ENCODE data around the gene LRCOL1. TPM values are rescaled to one million over a fixed set of nuclear protein-coding genes. Genes with fewer than 3 reads are reported as not detected.

LRCOL1 gene
- total RNA-seq, 1 experiment from 2014 or later = not detected

- TF ChIP-seq POLR2AphosphoS5 (IDR thresholded peaks at IDR 0.05; ENCODE audit: low read depth, low read length) (no peak), SIN3A (IDR thresholded peaks at IDR 0.05; ENCODE audit: borderline replicate concordance, insufficient read depth, low read depth, low read length) (no peak), TCF7L2 (IDR thresholded peaks at IDR 0.05; ENCODE audit: low read depth, low read length) (no peak)
- TF ChIP-seq, protein P1, sequence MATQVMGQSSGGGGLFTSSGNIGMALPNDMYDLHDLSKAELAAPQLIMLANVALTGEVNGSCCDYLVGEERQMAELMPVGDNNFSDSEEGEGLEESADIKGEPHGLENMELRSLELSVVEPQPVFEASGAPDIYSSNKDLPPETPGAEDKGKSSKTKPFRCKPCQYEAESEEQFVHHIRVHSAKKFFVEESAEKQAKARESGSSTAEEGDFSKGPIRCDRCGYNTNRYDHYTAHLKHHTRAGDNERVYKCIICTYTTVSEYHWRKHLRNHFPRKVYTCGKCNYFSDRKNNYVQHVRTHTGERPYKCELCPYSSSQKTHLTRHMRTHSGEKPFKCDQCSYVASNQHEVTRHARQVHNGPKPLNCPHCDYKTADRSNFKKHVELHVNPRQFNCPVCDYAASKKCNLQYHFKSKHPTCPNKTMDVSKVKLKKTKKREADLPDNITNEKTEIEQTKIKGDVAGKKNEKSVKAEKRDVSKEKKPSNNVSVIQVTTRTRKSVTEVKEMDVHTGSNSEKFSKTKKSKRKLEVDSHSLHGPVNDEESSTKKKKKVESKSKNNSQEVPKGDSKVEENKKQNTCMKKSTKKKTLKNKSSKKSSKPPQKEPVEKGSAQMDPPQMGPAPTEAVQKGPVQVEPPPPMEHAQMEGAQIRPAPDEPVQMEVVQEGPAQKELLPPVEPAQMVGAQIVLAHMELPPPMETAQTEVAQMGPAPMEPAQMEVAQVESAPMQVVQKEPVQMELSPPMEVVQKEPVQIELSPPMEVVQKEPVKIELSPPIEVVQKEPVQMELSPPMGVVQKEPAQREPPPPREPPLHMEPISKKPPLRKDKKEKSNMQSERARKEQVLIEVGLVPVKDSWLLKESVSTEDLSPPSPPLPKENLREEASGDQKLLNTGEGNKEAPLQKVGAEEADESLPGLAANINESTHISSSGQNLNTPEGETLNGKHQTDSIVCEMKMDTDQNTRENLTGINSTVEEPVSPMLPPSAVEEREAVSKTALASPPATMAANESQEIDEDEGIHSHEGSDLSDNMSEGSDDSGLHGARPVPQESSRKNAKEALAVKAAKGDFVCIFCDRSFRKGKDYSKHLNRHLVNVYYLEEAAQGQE (IDR thresholded peaks at IDR 0.05; ENCODE audit: insufficient read depth in 1 of 2, low read depth in 2 of 2, low read length in 1 of 2) = no peak
- TF ChIP-seq, protein P2, sequence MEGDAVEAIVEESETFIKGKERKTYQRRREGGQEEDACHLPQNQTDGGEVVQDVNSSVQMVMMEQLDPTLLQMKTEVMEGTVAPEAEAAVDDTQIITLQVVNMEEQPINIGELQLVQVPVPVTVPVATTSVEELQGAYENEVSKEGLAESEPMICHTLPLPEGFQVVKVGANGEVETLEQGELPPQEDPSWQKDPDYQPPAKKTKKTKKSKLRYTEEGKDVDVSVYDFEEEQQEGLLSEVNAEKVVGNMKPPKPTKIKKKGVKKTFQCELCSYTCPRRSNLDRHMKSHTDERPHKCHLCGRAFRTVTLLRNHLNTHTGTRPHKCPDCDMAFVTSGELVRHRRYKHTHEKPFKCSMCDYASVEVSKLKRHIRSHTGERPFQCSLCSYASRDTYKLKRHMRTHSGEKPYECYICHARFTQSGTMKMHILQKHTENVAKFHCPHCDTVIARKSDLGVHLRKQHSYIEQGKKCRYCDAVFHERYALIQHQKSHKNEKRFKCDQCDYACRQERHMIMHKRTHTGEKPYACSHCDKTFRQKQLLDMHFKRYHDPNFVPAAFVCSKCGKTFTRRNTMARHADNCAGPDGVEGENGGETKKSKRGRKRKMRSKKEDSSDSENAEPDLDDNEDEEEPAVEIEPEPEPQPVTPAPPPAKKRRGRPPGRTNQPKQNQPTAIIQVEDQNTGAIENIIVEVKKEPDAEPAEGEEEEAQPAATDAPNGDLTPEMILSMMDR (IDR thresholded peaks at IDR 0.05) = no peak
- Histone ChIP-seq H3K4me3 (ENCODE audit: low read depth in 2 of 2, low read length in 2 of 2) (no peak overlapping the region), H3K27me3 (ENCODE audit: control insufficient read depth, insufficient read depth, low read length) (no peaks in the 10 kb centered on the region), H3K9me3 (ENCODE audit: control insufficient read depth, insufficient read depth, low read depth, low read length) (no peaks in the 10 kb centered on the region), H3K27ac (ENCODE audit: low read length) (no peak overlapping the region), H3K36me3 (ENCODE audit: control insufficient read depth, insufficient read depth, low read length) (no peaks in the 10 kb centered on the region), H3K4me1 (ENCODE audit: control insufficient read depth, insufficient read depth, low read length) (no peaks in the 10 kb centered on the region)
- in situ Hi-C loops (cut with HindIII; ENCODE audit: low pct_unique_long_range_greater_than_20kb, low sequenced_read_pairs) (no loop called here), intact Hi-C loops (cut with micrococcal nuclease; ENCODE audit: unreplicated experiment) (no loop called here)
- CTCF ChIA-PET = no interaction called here
- ATAC-seq = no peak
- POLR2A ChIA-PET = no interaction called here
- no peak for DNase-seq (ENCODE audit: low read depth, low spot score)
- BruUV-seq (replicated peaks) = no TSS peak
Measured at GRCh38 chr12:132641811-132642650, 31.6 kb upstream of the LRCOL1 start.

DNA sequence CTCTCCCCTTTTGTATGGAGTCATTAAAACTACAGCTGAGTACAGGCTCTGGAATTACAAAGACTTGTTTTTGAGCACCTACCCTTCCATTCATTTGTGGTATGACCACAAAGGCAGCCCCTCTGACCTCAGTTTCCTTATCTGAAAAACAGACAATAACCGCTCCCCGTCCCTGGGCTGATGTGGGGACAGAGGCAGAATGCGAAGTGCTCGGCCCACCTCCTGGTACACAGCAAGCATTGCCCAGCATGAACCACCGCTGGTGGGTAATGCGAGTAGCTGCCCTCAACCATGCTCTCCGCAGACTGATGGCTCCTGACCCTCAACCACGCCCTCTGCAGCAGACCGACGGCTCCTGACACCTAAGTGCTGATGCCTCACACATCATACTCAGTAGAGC, 30.6 kb upstream of the LRCOL1 start:
- Histone ChIP-seq H3K4me1 (ENCODE audit: control insufficient read depth, insufficient read depth, low read length) (no peaks in the 10 kb centered on the region), H3K27ac (ENCODE audit: low read length) (no peak overlapping the region), H3K27me3 (ENCODE audit: control insufficient read depth, insufficient read depth, low read length) (no peaks in the 10 kb centered on the region), H3K9me3 (ENCODE audit: control insufficient read depth, insufficient read depth, low read depth, low read length) (no peaks in the 10 kb centered on the region), H3K36me3 (ENCODE audit: control insufficient read depth, insufficient read depth, low read length) (no peaks in the 10 kb centered on the region), H3K4me3 (ENCODE audit: low read depth in 2 of 2, low read length in 2 of 2) (no peak overlapping the region)
- ChIA-PET POLR2A (no interaction called here), CTCF (no interaction called here)
- in situ Hi-C loops (cut with HindIII; ENCODE audit: low pct_unique_long_range_greater_than_20kb, low sequenced_read_pairs) (no loop called here), intact Hi-C loops (cut with micrococcal nuclease; ENCODE audit: unreplicated experiment) (no loop called here)
- DNase-seq (ENCODE audit: low read depth, low spot score) (no peak), ATAC-seq (no peak)
- no TSS peak for BruUV-seq (replicated peaks)
- TF ChIP-seq SIN3A (IDR thresholded peaks at IDR 0.05; ENCODE audit: borderline replicate concordance, insufficient read depth, low read depth, low read length) = no peak
- no peak for TF ChIP-seq TCF7L2 (IDR thresholded peaks at IDR 0.05; ENCODE audit: low read depth, low read length)
- TF ChIP-seq, protein P2 (IDR thresholded peaks at IDR 0.05) = no peak
- TF ChIP-seq, protein P1 (IDR thresholded peaks at IDR 0.05; ENCODE audit: insufficient read depth in 1 of 2, low read depth in 2 of 2, low read length in 1 of 2) = no peak
- no peak for TF ChIP-seq POLR2AphosphoS5 (IDR thresholded peaks at IDR 0.05; ENCODE audit: low read depth, low read length)

Measured in Panc1 (cell line).